Fibroblast of skin of left quadriceps (primary cell): ENCODE measurements around the gene CLMN.

Source experiments
- DNase-seq, 2 experiments: peaks; one replicate each; pipeline ENCODE4 v3.0.0-alpha.2; 2013; ENCODE audit warnings: low read depth in 2 of 2

CLMN gene

GRCh38 chr14:95238487-95239298 is 81.0 kb downstream of the CLMN start:
- DNase-seq = no peak

- DNase-seq = no peak
Measured at GRCh38 chr14:95237958-95238340, 81.8 kb downstream of the CLMN start.

GRCh38 chr14:95237121-95237957 is 82.4 kb downstream of the CLMN start:
- no peak for DNase-seq

GRCh38 chr14:95236221-95236620 is 83.5 kb downstream of the CLMN start:
- no peak for DNase-seq

- DNase-seq = no peak
Measured at GRCh38 chr14:95235767-95236166, 83.9 kb downstream of the CLMN start.

- DNase-seq = no peak
Measured at GRCh38 chr14:95235351-95235750, 84.4 kb downstream of the CLMN start.

GRCh38 chr14:95234426-95234825 is 85.3 kb downstream of the CLMN start:
- no peak for DNase-seq

- DNase-seq = no peak
Measured at GRCh38 chr14:95233702-95234241, 85.9 kb downstream of the CLMN start.

- DNase-seq = no peak
Measured at GRCh38 chr14:95232894-95233584, 86.7 kb downstream of the CLMN start.

- no peak for DNase-seq
Measured at GRCh38 chr14:95231966-95232633, 87.6 kb downstream of the CLMN start.

- DNase-seq = no peak
Measured at GRCh38 chr14:95229749-95230148, 90.0 kb downstream of the CLMN start.

GRCh38 chr14:95228240-95228639 is 91.5 kb downstream of the CLMN start:
- DNase-seq = no peak

- DNase-seq = peak; percentile 28 to 32
Measured at GRCh38 chr14:95227279-95227860, 92.3 kb downstream of the CLMN start.

- DNase-seq = no peak
Measured at GRCh38 chr14:95226801-95227200, 92.9 kb downstream of the CLMN start.

- no peak for DNase-seq
Measured at GRCh38 chr14:95225251-95225887, 94.3 kb downstream of the CLMN start.

GRCh38 chr14:95222870-95223398 is 96.8 kb downstream of the CLMN start:
- no peak for DNase-seq

- DNase-seq = peak; percentile 55 to 56
Measured at GRCh38 chr14:95222151-95222631, 97.5 kb downstream of the CLMN start.

- DNase-seq = no peak
Measured at GRCh38 chr14:95221531-95221930, 98.2 kb downstream of the CLMN start.

- peak; percentile 46 to 50 for DNase-seq
Measured at GRCh38 chr14:95220663-95221231, 99.0 kb downstream of the CLMN start.
